OCI-LY3 (cell line): ENCODE data around the gene GUCA2A.

Experiments
- H2AFZ ChIP-seq: fragments of 200-600, 300-600 bp; shearing (Covaris generic); 2 replicates; pipeline ENCODE4 v1.6.0; 2014; ENCODE audit warnings: antibody characterized with exemption, low read depth, low read length
- H3K27ac ChIP-seq: fragments of 200-600, 300-600 bp; sonication (generic); 2 replicates; pipeline ENCODE4 v1.5.1; 2014; ENCODE audit warnings: mild to moderate bottlenecking, low read length, moderate library complexity, mixed read lengths
- H3K27me3 ChIP-seq: fragments of 200-600, 300-600 bp; sonication (generic); 2 replicates; pipeline ENCODE4 v1.6.1; 2014; ENCODE audit warnings: low read depth, low read length, mixed read lengths
- H3K36me3 ChIP-seq: fragments of 200-600, 300-600 bp; sonication (generic); replicated peaks from 2 replicates; pipeline ENCODE3; 2014; ENCODE audit warnings: low read depth, low read length, mixed read lengths
- H3K4me1 ChIP-seq: fragments of 300-600, 200-600 bp; sonication (generic); 2 replicates; pipeline ENCODE4 v1.6.1; 2014; ENCODE audit warnings: low read length, mixed read lengths
- H3K4me2 ChIP-seq: fragments of 200-600, 300-600 bp; sonication (generic); 2 replicates; pipeline ENCODE4 v1.6.1; 2014; ENCODE audit warnings: low read length, mixed read lengths
- H3K4me3 ChIP-seq: fragments of 300-600, 200-600 bp; sonication (generic); 2 replicates; pipeline ENCODE4 v1.5.1; 2014; ENCODE audit warnings: antibody characterized with exemption, mild to moderate bottlenecking, low read length, moderate library complexity
- H3K79me2 ChIP-seq: fragments of 300-600, 200-600 bp; shearing (Covaris generic); 2 replicates; pipeline ENCODE4 v1.6.1; 2014; ENCODE audit warnings: mild to moderate bottlenecking, low read length, mixed read lengths
- H3K9ac ChIP-seq: fragments of 300-600, 200-600 bp; shearing (Covaris generic); 2 replicates; pipeline ENCODE4 v1.6.0; 2014; ENCODE audit warnings: mild to moderate bottlenecking, low read length, moderate library complexity
- H3K9me3 ChIP-seq: fragments of 200-600, 300-600 bp; shearing (Covaris generic); 2 replicates; pipeline ENCODE4 v1.6.1; 2014; ENCODE audit warnings: low read length, mixed read lengths; ENCODE audit not compliant: insufficient read depth
- H4K20me1 ChIP-seq: fragments of 200-600, 300-600 bp; sonication (generic); 2 replicates; pipeline ENCODE4 v1.6.1; 2016; ENCODE audit warnings: low read length, mixed read lengths; ENCODE audit not compliant: insufficient read depth
- EZH2phosphoT487 ChIP-seq: fragments of 200-600 bp; shearing (Covaris generic); IDR thresholded peaks from 2 replicates; pipeline ENCODE4 v1.6.1; 2018; ENCODE audit warnings: antibody characterized with exemption, mixed run types, low read depth
- TF ChIP-seq, protein P1 (sequence below): fragments of 200-600, 300-600 bp; sonication (generic); IDR thresholded peaks from 2 replicates; pipeline ENCODE4 v1.5.1; 2014; ENCODE audit warnings: antibody characterized with exemption, low read length, low read depth

The GUCA2A gene, protein sequence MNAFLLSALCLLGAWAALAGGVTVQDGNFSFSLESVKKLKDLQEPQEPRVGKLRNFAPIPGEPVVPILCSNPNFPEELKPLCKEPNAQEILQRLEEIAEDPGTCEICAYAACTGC

DNA sequence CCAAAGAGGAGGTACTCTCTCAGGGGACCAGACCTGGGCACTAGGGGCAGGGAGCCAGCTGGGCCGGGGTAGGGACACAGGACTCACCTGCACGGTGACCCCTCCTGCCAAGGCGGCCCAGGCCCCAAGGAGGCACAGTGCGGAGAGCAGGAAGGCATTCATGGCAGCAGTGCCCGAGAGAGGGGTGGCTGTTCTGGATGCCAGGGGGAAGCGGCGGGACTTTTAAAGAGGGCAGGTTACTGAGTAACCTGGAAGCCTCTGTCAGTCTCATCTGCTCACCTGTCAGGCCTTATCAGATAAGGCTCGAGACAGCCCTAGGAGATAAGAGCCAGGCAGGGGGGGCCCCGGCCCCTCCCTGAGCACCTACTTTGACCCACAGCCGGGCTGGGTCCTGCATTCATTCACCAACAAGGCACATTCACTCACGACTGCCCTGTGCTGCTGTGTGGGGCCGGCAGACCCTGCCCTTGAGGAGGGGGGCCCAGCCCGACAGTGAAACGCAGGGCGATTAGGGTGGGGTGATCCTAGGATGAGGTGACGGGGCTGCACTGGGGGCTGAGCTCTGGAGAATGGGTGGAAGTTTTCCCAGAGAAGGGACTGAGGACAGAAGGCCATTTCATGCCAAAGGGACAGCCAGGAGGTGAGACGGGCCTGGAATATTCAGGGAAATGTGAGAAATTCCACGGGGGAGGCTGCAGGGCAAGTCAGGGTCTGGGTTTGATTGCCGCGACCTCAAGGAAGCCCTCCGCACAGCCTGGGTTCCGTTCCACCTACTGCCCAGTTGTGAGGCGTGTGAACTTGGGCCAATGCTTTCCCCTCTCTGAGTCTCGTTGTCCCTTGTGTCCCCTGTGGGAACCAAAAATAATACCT, at the start of gene GUCA2A:
Gene GUCA2A, minus strand, starts transcription at position 195 of the 870 bp plus-strand sequence. Its CDS starts 33 bp downstream, at position 162.
- no peaks in the 10 kb centered on the region for H3K36me3 ChIP-seq
- H3K4me2 ChIP-seq, result peak within 1 kb of the TSS; percentile 9; the same call in 1 of the 2 replicates
- no peak within 1 kb of the TSS for H3K4me3 ChIP-seq
- peaks cover 7% of the 10 kb centered on the region; the same call in 1 of the 2 replicates for H3K9me3 ChIP-seq
- no peaks in the 10 kb centered on the region for H3K27me3 ChIP-seq
- H2AFZ ChIP-seq, result no peak within 1 kb of the TSS
- no peaks in the 10 kb centered on the region for H3K79me2 ChIP-seq
- H4K20me1 ChIP-seq, result no peaks in the 10 kb centered on the region
- TF ChIP-seq, protein P1, sequence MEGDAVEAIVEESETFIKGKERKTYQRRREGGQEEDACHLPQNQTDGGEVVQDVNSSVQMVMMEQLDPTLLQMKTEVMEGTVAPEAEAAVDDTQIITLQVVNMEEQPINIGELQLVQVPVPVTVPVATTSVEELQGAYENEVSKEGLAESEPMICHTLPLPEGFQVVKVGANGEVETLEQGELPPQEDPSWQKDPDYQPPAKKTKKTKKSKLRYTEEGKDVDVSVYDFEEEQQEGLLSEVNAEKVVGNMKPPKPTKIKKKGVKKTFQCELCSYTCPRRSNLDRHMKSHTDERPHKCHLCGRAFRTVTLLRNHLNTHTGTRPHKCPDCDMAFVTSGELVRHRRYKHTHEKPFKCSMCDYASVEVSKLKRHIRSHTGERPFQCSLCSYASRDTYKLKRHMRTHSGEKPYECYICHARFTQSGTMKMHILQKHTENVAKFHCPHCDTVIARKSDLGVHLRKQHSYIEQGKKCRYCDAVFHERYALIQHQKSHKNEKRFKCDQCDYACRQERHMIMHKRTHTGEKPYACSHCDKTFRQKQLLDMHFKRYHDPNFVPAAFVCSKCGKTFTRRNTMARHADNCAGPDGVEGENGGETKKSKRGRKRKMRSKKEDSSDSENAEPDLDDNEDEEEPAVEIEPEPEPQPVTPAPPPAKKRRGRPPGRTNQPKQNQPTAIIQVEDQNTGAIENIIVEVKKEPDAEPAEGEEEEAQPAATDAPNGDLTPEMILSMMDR, result no peak
- no peak for TF ChIP-seq EZH2phosphoT487
- no peak within 1 kb of the TSS for H3K9ac ChIP-seq
- H3K4me1 ChIP-seq, result peaks cover 21% of the 10 kb centered on the region; the same call in 1 of the 2 replicates
- no peak within 1 kb of the TSS for H3K27ac ChIP-seq

DNA sequence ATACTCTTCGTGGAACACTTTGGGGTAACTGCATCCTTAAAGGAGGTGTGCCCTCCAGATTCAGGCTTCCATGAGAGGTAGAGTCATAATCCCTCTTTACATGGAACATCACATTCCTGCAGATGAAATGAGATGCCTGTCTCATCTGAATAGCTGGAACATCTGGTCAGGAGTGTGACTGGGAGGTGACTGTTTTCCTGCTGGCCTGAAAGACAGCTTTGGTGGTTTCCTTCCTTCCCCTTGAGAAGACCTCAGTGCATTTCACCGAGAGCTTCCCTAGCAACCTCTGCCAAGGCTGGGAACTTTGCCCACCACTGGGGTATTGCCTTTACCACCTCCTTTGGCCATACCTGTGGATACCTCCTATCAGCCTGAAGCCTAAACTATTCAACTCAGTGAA, 46.7 kb upstream of the GUCA2A start:
- Histone ChIP-seq H3K9me3 (no peaks in the 10 kb centered on the region), H3K9ac (no peak overlapping the region), H3K4me2 (no peak overlapping the region), H3K27me3 (no peaks in the 10 kb centered on the region), H3K79me2 (peaks cover 4% of the 10 kb centered on the region; the same call in 1 of the 2 replicates), H2AFZ (no peak overlapping the region), H3K27ac (no peak overlapping the region), H3K4me3 (no peak overlapping the region), H3K4me1 (peaks cover 7% of the 10 kb centered on the region; the same call in 1 of the 2 replicates), H3K36me3 (peaks cover 14% of the 10 kb centered on the region), H4K20me1 (no peaks in the 10 kb centered on the region)
- TF ChIP-seq, protein P1, result no peak
- no peak for TF ChIP-seq EZH2phosphoT487

DNA sequence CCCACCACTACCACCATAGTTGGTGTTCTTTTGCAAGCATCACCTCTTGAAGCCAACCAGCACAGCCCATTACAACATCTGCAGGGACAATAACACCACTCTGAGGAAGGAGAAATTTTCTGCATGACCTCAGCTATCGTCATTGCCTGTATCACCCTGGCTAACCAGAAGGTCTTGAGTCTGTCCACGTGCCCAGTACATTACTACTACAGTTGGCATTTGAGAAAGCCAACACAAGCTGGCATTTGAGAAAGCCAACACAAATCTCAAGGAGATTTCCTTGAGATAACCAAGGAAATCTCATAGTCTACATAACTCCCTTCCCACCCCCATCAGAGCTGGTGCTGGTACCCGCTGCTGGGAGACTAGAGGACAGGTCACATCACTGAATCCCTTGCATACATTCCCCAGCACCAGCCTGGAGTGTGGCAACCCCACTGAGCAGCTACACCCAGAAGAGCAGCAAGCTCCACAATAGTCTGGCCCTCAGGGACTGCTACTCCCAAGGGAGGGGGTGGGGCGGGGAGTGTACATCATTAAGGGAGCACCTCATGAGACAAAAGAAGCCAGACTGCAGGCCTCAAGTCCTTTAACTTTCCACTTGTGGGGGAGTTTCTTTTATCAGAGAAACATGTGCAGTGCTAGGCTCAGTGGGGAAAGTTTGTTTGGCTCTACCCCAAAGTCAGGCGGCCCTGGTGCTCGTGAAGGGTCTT, 46.0 kb upstream of the GUCA2A start:
- H3K79me2 ChIP-seq, result peaks cover 4% of the 10 kb centered on the region; the same call in 1 of the 2 replicates
- no peak overlapping the region for H3K9ac ChIP-seq

More for the DNA sequence above, 46.0 kb upstream of the GUCA2A start:
- H3K36me3 ChIP-seq, result peaks cover 14% of the 10 kb centered on the region
- H3K4me1 ChIP-seq, result peaks cover 7% of the 10 kb centered on the region; the same call in 1 of the 2 replicates
- no peak overlapping the region for H3K27ac ChIP-seq
- H3K4me3 ChIP-seq, result no peak overlapping the region
- no peak overlapping the region for H3K4me2 ChIP-seq
- no peaks in the 10 kb centered on the region for H3K27me3 ChIP-seq
- TF ChIP-seq EZH2phosphoT487, result no peak
- TF ChIP-seq, protein P1, result no peak
- no peaks in the 10 kb centered on the region for H4K20me1 ChIP-seq
- H2AFZ ChIP-seq, result no peak overlapping the region
- no peaks in the 10 kb centered on the region for H3K9me3 ChIP-seq
